OCI-LY3 (cell line): ENCODE measurements around the gene PI4KB.

Experiments
- H2AFZ ChIP-seq: fragments of 200-600, 300-600 bp; shearing (Covaris generic); 2 replicates; pipeline ENCODE4 v1.6.0; 2014; ENCODE audit warnings: antibody characterized with exemption, low read depth, low read length
- H3K27ac ChIP-seq: fragments of 200-600, 300-600 bp; sonication (generic); 2 replicates; pipeline ENCODE4 v1.5.1; 2014; ENCODE audit warnings: mild to moderate bottlenecking, low read length, moderate library complexity, mixed read lengths
- H3K27me3 ChIP-seq: fragments of 200-600, 300-600 bp; sonication (generic); 2 replicates; pipeline ENCODE4 v1.6.1; 2014; ENCODE audit warnings: low read depth, low read length, mixed read lengths
- H3K36me3 ChIP-seq: fragments of 200-600, 300-600 bp; sonication (generic); replicated peaks from 2 replicates; pipeline ENCODE3; 2014; ENCODE audit warnings: low read depth, low read length, mixed read lengths
- H3K4me1 ChIP-seq: fragments of 300-600, 200-600 bp; sonication (generic); 2 replicates; pipeline ENCODE4 v1.6.1; 2014; ENCODE audit warnings: low read length, mixed read lengths
- H3K4me2 ChIP-seq: fragments of 200-600, 300-600 bp; sonication (generic); 2 replicates; pipeline ENCODE4 v1.6.1; 2014; ENCODE audit warnings: low read length, mixed read lengths
- H3K4me3 ChIP-seq: fragments of 300-600, 200-600 bp; sonication (generic); 2 replicates; pipeline ENCODE4 v1.5.1; 2014; ENCODE audit warnings: antibody characterized with exemption, mild to moderate bottlenecking, low read length, moderate library complexity
- H3K79me2 ChIP-seq: fragments of 300-600, 200-600 bp; shearing (Covaris generic); 2 replicates; pipeline ENCODE4 v1.6.1; 2014; ENCODE audit warnings: mild to moderate bottlenecking, low read length, mixed read lengths
- H3K9ac ChIP-seq: fragments of 300-600, 200-600 bp; shearing (Covaris generic); 2 replicates; pipeline ENCODE4 v1.6.0; 2014; ENCODE audit warnings: mild to moderate bottlenecking, low read length, moderate library complexity
- H3K9me3 ChIP-seq: fragments of 200-600, 300-600 bp; shearing (Covaris generic); 2 replicates; pipeline ENCODE4 v1.6.1; 2014; ENCODE audit warnings: low read length, mixed read lengths; ENCODE audit not compliant: insufficient read depth
- H4K20me1 ChIP-seq: fragments of 200-600, 300-600 bp; sonication (generic); 2 replicates; pipeline ENCODE4 v1.6.1; 2016; ENCODE audit warnings: low read length, mixed read lengths; ENCODE audit not compliant: insufficient read depth
- EZH2phosphoT487 ChIP-seq: fragments of 200-600 bp; shearing (Covaris generic); IDR thresholded peaks from 2 replicates; pipeline ENCODE4 v1.6.1; 2018; ENCODE audit warnings: antibody characterized with exemption, mixed run types, low read depth
- TF ChIP-seq, protein P1 (sequence below): fragments of 200-600, 300-600 bp; sonication (generic); IDR thresholded peaks from 2 replicates; pipeline ENCODE4 v1.5.1; 2014; ENCODE audit warnings: antibody characterized with exemption, low read length, low read depth

The PI4KB gene

DNA sequence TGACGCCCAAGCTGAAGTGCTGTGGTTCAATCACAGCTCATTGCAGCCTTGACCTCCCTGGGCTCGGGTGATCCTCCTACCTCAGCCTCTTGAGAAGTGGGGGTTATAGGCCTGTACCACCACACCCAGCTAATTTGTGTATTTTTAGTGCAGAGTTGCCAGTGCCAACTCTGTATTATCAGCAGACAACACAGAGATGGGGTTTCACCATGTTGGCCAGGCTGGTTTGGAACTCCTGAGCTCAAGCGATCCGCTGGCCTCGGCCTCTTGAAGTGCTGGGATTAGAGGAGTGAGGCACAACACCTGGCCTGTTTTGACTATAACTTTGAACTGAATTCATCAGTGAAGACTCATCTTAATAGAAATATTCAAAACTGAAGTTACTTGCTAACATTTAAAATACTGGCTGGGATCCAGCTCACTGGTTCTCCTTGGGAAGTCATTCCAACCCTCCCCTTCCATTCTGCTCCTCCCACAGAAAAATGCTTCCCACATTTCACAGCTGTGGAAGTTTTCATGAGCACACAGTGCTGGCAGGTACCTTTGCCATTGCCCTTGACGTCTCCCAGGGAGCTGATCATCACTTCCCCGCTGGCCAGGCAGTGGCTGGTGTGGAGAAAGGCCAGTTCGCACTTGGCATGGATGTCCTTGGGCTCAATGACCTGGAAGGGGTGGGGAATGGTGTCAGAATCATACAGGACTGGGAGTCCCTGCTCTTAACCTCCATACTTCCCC is 40.6 kb upstream of the PI4KB start:
- H3K27ac ChIP-seq = no peak overlapping the region
- TF ChIP-seq EZH2phosphoT487 = no peak
- TF ChIP-seq, protein P1, sequence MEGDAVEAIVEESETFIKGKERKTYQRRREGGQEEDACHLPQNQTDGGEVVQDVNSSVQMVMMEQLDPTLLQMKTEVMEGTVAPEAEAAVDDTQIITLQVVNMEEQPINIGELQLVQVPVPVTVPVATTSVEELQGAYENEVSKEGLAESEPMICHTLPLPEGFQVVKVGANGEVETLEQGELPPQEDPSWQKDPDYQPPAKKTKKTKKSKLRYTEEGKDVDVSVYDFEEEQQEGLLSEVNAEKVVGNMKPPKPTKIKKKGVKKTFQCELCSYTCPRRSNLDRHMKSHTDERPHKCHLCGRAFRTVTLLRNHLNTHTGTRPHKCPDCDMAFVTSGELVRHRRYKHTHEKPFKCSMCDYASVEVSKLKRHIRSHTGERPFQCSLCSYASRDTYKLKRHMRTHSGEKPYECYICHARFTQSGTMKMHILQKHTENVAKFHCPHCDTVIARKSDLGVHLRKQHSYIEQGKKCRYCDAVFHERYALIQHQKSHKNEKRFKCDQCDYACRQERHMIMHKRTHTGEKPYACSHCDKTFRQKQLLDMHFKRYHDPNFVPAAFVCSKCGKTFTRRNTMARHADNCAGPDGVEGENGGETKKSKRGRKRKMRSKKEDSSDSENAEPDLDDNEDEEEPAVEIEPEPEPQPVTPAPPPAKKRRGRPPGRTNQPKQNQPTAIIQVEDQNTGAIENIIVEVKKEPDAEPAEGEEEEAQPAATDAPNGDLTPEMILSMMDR = no peak

DNA sequence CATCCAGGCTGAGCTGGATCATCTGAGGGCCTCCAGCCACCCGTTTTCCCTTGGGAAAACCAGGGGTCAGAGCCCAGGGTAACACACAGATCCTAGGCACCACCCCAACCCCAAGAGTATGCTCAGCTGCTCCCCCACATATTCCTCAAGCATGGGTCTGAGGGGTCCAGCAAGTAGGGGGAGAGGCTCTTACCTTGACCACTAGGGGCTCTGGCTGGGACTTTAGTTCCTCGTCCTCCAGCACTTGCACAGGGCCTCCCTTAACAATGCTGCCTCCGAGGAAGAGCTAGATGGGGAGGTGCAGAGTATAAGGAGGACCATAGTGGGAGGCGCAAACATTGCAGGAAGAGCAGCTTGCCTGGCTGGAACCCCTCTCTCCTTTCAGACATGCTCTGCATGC is 37.8 kb upstream of the PI4KB start:
- H3K36me3 ChIP-seq = peaks cover 5% of the 10 kb centered on the region
- no peak overlapping the region for H3K4me3 ChIP-seq
- no peak overlapping the region for H3K27ac ChIP-seq
- TF ChIP-seq, protein P1 = no peak
- no peak for TF ChIP-seq EZH2phosphoT487
- H3K9me3 ChIP-seq = peaks cover 12% of the 10 kb centered on the region; the same call in 1 of the 2 replicates
- no peak overlapping the region for H3K4me2 ChIP-seq
- H3K9ac ChIP-seq = no peak overlapping the region
- no peak overlapping the region for H2AFZ ChIP-seq
- peaks cover under 1% of the 10 kb centered on the region; the same call in 1 of the 2 replicates for H3K4me1 ChIP-seq
- H3K27me3 ChIP-seq = no peaks in the 10 kb centered on the region
- no peaks in the 10 kb centered on the region for H4K20me1 ChIP-seq
- no peaks in the 10 kb centered on the region for H3K79me2 ChIP-seq

More for the DNA sequence above, 40.6 kb upstream of the PI4KB start:
- H3K79me2 ChIP-seq = no peaks in the 10 kb centered on the region
- H3K9me3 ChIP-seq = peaks cover 2% of the 10 kb centered on the region; the same call in 1 of the 2 replicates
- no peak overlapping the region for H2AFZ ChIP-seq
- peaks cover under 1% of the 10 kb centered on the region for H3K36me3 ChIP-seq
- H3K9ac ChIP-seq = no peak overlapping the region
- H3K27me3 ChIP-seq = no peaks in the 10 kb centered on the region
- peaks cover 6% of the 10 kb centered on the region; the same call in 1 of the 2 replicates for H3K4me1 ChIP-seq
- no peak overlapping the region for H3K4me3 ChIP-seq
- no peaks in the 10 kb centered on the region for H4K20me1 ChIP-seq
- no peak overlapping the region for H3K4me2 ChIP-seq

DNA sequence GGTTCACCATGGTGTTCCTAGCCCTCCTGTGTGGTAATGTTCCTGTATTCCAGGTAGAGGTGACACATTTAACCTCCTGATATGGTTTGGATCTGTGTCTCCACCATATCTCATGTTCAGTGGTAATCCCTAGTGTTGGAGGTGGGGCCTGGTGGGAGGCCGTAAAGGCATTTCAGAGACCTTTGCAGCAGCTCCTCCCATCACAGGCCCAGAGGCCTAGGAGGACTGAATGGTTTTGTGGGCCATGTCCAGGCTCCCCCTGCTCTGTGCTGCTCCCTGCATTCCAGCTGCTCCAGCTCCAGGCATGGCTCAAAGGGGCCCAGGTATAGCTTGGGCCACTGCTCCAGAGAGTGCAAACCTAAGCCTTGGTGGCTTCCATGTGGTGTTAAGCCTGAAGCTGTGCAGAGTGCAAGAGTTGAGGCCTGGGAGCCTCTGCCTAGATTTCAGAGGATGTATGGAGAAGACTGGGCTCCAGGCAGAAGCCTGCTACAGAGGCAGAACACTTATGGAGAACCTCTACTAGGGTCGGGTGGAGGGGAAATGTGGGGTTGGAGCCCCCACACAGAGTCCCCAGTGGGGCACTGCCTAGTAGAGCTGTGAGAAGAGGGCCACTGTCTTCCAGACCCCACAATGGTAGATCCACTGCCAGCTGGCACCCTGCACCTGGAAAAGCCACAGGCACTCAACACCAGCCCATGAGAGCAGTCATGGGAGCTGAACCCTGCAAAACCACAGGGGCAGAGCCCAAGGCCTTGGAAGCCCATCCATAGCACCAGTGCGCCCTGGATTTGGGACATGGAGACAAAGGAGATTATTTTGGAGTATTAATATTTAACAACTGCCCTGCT is 35.3 kb upstream of the PI4KB start:
- no peak overlapping the region for H3K9ac ChIP-seq
- H4K20me1 ChIP-seq = no peaks in the 10 kb centered on the region
- no peaks in the 10 kb centered on the region for H3K4me1 ChIP-seq
- H3K4me3 ChIP-seq = no peak overlapping the region
- no peaks in the 10 kb centered on the region for H3K27me3 ChIP-seq
- H3K36me3 ChIP-seq = peaks cover 5% of the 10 kb centered on the region
- no peak overlapping the region for H3K27ac ChIP-seq
- no peak overlapping the region for H3K4me2 ChIP-seq
- H2AFZ ChIP-seq = no peak overlapping the region
- H3K9me3 ChIP-seq = peaks cover 12% of the 10 kb centered on the region; the same call in 1 of the 2 replicates
- H3K79me2 ChIP-seq = no peaks in the 10 kb centered on the region
- TF ChIP-seq, protein P1 = no peak
- TF ChIP-seq EZH2phosphoT487 = no peak

DNA sequence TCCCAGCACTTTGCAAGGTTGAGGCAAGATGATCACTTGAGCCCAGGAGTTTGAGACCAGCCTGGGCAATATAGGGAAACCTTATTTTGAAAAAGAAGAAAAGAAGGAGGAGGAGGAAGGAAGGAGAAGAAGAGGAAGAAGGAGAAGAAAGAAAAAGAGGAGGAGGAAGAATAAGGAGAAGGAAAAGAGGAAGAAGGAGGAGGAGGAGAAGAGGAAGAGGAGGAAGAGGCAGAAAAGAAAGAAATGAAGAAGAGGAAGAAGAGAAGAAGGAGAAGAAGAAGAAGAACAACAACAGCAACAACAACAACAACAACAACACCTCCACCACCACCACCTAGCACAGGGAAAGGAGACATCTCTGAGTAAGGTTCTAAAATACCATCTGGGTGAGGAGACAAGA is 34.7 kb upstream of the PI4KB start:
- no peak overlapping the region for H3K4me3 ChIP-seq

More for the DNA sequence above, 34.7 kb upstream of the PI4KB start:
- Histone ChIP-seq H3K4me2 (no peak overlapping the region), H3K4me1 (0 out of 2 replicates have a peak, but pooled peaks cover 1% of the 10 kb centered on the region), H3K36me3 (peaks cover 5% of the 10 kb centered on the region), H3K27ac (no peak overlapping the region), H3K9me3 (peaks cover 12% of the 10 kb centered on the region; the same call in 1 of the 2 replicates), H3K79me2 (no peaks in the 10 kb centered on the region), H3K9ac (no peak overlapping the region), H3K27me3 (no peaks in the 10 kb centered on the region), H2AFZ (no peak overlapping the region), H4K20me1 (no peaks in the 10 kb centered on the region)
- TF ChIP-seq EZH2phosphoT487 = no peak
- TF ChIP-seq, protein P1 = no peak
